ENCODE measurements around the gene GSK3A. TPM values are rescaled to one million over a fixed set of nuclear protein-coding genes. Genes with fewer than 3 reads are reported as not detected.

The GSK3A gene
- 10 to 100 TPM; 29.2 to 35.1 TPM for total RNA-seq
- long read RNA-seq, donor 1, transcript GSK3A-201 (11 exons, 2,188 nt) = major isoform, 6 of 9 reads
- long read RNA-seq, donor 1, partial matches to known transcripts = 2 of 9 reads
- long read RNA-seq, donor 1, other reads (novel, unspliced or antisense) = 1 of 9 reads
- long read RNA-seq, donor 2 = 0 reads

- peak; percentile 100 for DNase-seq (ENCODE audit: low spot score)
- intact Hi-C loops (cut with DNase I) = loop anchor here in 1 of 2 donors (1.0 to 10.0 kb wide), 2 partner anchors 14 to 52 kb away; no protein-coding TSS in a partner anchor
These were observed at the start of gene GSK3A for GRCh38 chr19:42242512-42243409. Gene GSK3A, minus strand, starts transcription at chr19:42242602. Its CDS starts 137 bp downstream, at chr19:42242465.

DNA sequence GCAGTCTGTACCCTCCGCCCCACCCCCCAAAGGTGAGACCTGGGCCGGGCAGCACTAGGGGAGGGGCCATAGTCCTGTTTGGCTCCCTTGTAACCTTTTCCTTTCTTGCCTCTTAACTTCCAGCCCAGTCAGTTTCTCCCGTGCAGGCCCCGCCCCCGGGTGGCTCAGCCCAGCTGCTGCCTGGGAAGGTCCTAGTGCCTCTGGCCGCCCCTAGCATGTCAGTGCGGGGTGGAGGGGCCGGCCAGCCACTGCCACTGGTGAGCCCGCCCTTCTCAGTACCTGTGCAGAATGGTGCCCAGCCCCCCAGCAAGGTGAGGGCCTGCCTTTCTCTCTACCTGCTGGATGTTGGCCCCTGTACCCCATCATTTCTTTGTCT is 49.0 kb upstream of the GSK3A start:
- no peak for DNase-seq (ENCODE audit: low spot score)
- intact Hi-C loops (cut with DNase I) = loop anchor here in 1 of 2 donors (10.0 kb wide), 1 partner anchor 47 kb away; the partner anchor contains the start of gene GSK3A

- DNase-seq (ENCODE audit: low spot score) = no peak
- intact Hi-C loops (cut with DNase I) = loop anchor here in 1 of 2 donors (10.0 kb wide), 1 partner anchor 46 kb away; the partner anchor contains the start of gene GSK3A
These were observed 48.4 kb upstream of the GSK3A start for GRCh38 chr19:42290523-42291434.

- intact Hi-C loops (cut with DNase I) = loop anchor here in 1 of 2 donors (10.0 kb wide), 1 partner anchor 45 kb away; the partner anchor contains the start of gene GSK3A
- no peak for DNase-seq (ENCODE audit: low spot score)
These were observed 47.7 kb upstream of the GSK3A start for GRCh38 chr19:42290136-42290522.

GRCh38 chr19:42289556-42290041 is 47.2 kb upstream of the GSK3A start:
- no peak for DNase-seq (ENCODE audit: low spot score)
- intact Hi-C loops (cut with DNase I) = loop anchor here in 1 of 2 donors (10.0 kb wide), 1 partner anchor 45 kb away; the partner anchor contains the start of gene GSK3A

DNA sequence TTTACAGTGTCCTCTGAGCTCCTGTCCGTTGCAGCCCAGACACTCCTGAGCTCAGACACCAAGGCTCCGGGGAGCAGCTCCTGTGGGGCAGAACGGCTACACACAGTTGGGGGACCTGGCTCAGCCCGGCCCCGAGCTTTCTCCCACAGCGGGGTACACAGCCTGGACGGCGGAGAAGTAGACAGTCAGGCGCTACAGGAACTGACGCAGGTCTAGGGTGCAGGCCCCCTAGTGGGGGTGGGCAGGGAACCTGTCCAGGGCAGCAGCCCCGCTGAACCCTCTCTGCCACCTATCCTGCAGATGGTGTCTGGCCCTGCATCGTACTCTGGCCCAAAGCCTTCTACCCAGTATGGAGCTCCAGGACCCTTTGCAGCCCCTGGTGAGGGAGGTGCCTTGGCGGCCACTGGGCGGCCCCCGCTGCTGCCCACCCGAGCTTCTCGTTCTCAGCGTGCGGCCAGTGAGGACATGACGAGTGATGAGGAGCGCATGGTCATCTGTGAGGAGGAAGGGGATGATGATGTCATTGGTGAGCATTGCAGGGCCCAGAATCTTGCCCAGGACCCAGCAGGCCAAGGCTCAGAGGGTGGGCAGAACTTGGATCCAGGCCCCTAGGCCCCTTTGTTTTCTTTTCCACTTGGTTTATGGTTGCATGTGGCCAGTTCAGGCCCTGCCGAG is 46.6 kb upstream of the GSK3A start:
- DNase-seq (ENCODE audit: low spot score) = no peak
- intact Hi-C loops (cut with DNase I) = no loop called here

GRCh38 chr19:42288387-42288786 is 46.0 kb upstream of the GSK3A start:
- intact Hi-C loops (cut with DNase I) = no loop called here
- DNase-seq (ENCODE audit: low spot score) = no peak

- DNase-seq (ENCODE audit: low spot score) = no peak
- intact Hi-C loops (cut with DNase I) = no loop called here
These were observed 45.4 kb upstream of the GSK3A start for GRCh38 chr19:42287827-42288107.

GRCh38 chr19:42287017-42287826 is 44.8 kb upstream of the GSK3A start:
- DNase-seq (ENCODE audit: low spot score) = no peak
- intact Hi-C loops (cut with DNase I) = no loop called here

DNA sequence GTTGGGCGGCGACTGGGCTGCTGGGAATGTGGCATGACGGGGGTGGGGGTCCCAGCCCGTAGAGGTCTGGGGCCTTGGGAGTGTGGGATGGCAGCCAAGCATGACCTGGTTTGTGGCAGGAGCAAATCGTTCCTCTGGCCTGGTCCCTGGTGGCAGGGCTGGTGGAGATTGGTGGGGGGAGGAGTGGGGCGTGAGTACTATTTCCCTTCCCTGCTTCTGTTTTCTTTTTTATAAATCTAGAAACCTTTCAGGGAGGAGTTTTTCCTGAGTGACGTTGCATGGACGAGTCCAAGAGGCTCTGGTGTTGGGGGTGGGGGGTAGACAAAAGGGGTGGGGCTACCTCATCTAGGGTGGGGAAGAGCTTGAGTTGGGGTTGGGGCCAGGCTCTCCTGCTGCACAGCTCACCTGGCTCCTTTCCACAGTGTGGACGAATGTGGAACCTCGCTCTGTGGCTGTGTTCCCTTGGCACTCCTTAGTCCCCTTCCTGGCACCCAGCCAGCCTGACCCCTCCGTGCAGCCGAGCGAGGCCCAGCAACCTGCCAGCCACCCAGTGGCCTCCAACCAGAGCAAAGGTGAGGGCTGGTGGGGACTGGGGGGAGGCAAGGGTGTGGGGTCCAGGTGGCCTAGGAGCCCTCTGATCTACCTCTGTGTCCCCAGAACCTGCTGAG is 44.1 kb upstream of the GSK3A start:
- DNase-seq (ENCODE audit: low spot score) = no peak
- intact Hi-C loops (cut with DNase I) = no loop called here

DNA sequence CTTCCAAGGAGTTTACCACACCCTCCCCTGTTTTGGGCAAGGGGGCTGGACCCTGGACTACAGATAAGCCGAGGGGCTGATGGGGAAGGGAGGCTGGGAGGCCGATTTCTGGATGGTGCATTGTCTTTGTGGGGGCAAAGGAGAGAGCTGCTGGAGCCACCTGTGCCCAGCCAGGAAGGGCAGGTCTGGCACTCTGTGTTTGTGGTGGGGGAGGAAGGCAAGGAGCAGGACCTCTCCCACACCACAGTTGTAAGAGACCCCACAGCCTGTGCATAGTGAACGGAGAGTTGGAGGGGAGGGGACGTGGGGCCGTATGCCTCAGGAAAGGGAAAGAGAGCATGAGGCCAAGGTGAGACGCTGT is 43.6 kb upstream of the GSK3A start:
- intact Hi-C loops (cut with DNase I) = no loop called here
- DNase-seq (ENCODE audit: low spot score) = no peak

DNA sequence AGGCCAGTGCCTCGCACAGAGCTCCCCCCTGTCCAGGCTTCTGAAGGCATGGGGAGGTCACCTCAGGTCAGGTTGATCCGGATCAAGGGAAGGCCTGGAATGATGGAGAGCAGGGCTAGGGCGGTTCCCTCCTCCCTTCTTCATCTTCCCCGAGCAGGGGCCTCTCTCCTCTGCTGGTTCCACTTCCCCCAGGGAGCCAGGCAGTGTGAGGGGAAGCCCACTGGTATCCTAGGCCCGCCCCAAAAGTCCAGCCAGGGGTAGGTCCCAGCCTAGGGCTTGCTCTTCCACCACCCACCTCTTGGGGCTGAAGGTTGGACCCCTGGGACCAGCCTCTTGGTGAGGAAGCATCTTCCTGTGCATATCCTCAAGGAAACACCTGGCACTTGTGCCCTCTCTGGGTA is 43.1 kb upstream of the GSK3A start:
- intact Hi-C loops (cut with DNase I) = no loop called here
- no peak for DNase-seq (ENCODE audit: low spot score)

GRCh38 chr19:42284591-42285341 is 42.4 kb upstream of the GSK3A start:
- intact Hi-C loops (cut with DNase I) = no loop called here

GRCh38 chr19:42284066-42284501 is 41.7 kb upstream of the GSK3A start:
- DNase-seq (ENCODE audit: low spot score) = peak; percentile 94
- intact Hi-C loops (cut with DNase I) = no loop called here

More at GRCh38 chr19:42284591-42285341, 42.4 kb upstream of the GSK3A start:
- DNase-seq (ENCODE audit: low spot score) = no peak

DNA sequence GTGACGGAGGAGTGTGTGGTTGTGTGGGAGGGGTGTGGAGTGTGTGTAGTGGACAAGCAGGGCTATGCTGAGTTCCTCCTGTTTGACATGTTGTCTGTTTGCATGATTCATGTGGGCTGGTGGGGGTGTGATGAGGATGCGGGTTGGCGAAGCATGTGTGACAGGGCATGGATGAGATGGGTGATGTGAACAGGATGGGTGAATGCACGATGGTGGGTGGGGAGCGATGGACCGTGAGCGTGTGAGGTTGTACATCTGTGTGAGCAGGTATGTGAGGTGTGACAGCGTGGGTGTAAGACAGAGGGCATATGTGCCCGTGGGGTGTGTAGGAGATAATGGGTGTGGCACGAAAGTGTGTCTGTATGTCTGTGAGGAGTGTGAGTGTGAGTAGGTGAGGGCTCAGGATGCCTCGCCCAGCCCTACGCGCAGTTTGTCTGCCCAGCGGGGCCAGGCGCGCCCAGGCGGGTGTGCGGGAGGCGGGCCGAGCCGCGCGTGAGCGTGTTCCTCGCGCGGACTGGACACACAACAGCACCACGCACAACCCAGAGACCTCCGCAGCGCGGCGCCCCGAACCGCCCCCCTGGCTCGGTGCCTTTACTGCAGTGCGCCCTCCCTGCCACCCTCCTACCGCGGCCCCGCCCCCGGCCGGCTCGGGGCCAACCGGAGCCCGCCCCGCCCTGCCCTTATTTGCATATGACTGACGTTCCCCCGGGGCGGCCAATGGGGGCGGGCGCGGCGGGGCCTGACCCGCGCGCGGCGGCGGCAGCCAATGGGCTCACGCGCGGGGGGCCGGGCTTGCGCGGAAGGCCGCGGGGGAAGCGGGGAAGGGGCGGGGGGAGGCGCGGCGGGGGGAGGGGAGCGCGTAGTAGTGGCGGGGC is 41.0 kb upstream of the GSK3A start:
- intact Hi-C loops (cut with DNase I) = no loop called here
- DNase-seq (ENCODE audit: low spot score) = peak; percentile 99

GRCh38 chr19:42282819-42283187 is 40.4 kb upstream of the GSK3A start:
- intact Hi-C loops (cut with DNase I) = no loop called here
- DNase-seq (ENCODE audit: low spot score) = no peak

All from posterior vena cava (tissue), 2 donors.